Measurements from ENCODE around the gene CHST1. TPM values are rescaled to one million over a fixed set of nuclear protein-coding genes. Genes with fewer than 3 reads are reported as not detected.

The CHST1 gene
- total and polyA plus RNA-seq, 3 donors from 2014 or later, result 6.2 to 17.1 (median 10.6) TPM

GRCh38 chr11:45704635-45705034 lies 39.2 kb upstream of the CHST1 start:
- Histone ChIP-seq H3K9me3 (no peaks in the 10 kb centered on the region), H3K36me3 (ENCODE audit: low read depth, missing control alignments) (no peaks in the 10 kb centered on the region), H3K27ac (no peak overlapping the region), H3K27me3 (no peaks in the 10 kb centered on the region), H3K4me3 (no peak overlapping the region), H3K4me1 (no peaks in the 10 kb centered on the region)
- TF ChIP-seq POLR2A (IDR thresholded peaks at IDR 0.05) (no peak), CTCF (IDR thresholded peaks at IDR 0.05) (no peak)
- intact Hi-C loops (cut with DNase I; ENCODE audit: low total_unique reads), result no loop called here
- DNase-seq, result no peak
- 76 to 81% methylated on average over 2 of the region's 2 CpGs for WGBS, 2 donors

- DNase-seq, result no peak
- H3K36me3 ChIP-seq (ENCODE audit: low read depth, missing control alignments), result no peaks in the 10 kb centered on the region
- intact Hi-C loops (cut with DNase I; ENCODE audit: low total_unique reads), result no loop called here
- no peaks in the 10 kb centered on the region for H3K27me3 ChIP-seq
- no peak overlapping the region for H3K27ac ChIP-seq
- TF ChIP-seq CTCF (IDR thresholded peaks at IDR 0.05) (no peak), POLR2A (IDR thresholded peaks at IDR 0.05) (no peak)
- no peaks in the 10 kb centered on the region for H3K4me1 ChIP-seq
- WGBS, 2 donors, result 80 to 84% methylated on average over 4 of the region's 4 CpGs
- H3K4me3 ChIP-seq, result no peak overlapping the region
- no peaks in the 10 kb centered on the region for H3K9me3 ChIP-seq
Observed at GRCh38 chr11:45704133-45704532, 38.7 kb upstream of the CHST1 start.

GRCh38 chr11:45702511-45702910 lies 37.1 kb upstream of the CHST1 start:
- DNase-seq, result no peak
- H3K36me3 ChIP-seq (ENCODE audit: low read depth, missing control alignments), result no peaks in the 10 kb centered on the region
- 87 to 88% methylated on average over 4 of the region's 4 CpGs for WGBS, 2 donors
- no peak overlapping the region for H3K4me3 ChIP-seq
- intact Hi-C loops (cut with DNase I; ENCODE audit: low total_unique reads), result no loop called here
- no peak overlapping the region for H3K27ac ChIP-seq
- H3K27me3 ChIP-seq, result no peaks in the 10 kb centered on the region
- TF ChIP-seq POLR2A (IDR thresholded peaks at IDR 0.05), result no peak
- no peak for TF ChIP-seq CTCF (IDR thresholded peaks at IDR 0.05)
- no peaks in the 10 kb centered on the region for H3K9me3 ChIP-seq
- H3K4me1 ChIP-seq, result no peaks in the 10 kb centered on the region

GRCh38 chr11:45698777-45699497 lies 33.5 kb upstream of the CHST1 start:
- intact Hi-C loops (cut with DNase I; ENCODE audit: low total_unique reads), result no loop called here
- Histone ChIP-seq H3K4me1 (no peaks in the 10 kb centered on the region), H3K4me3 (no peak overlapping the region), H3K9me3 (no peaks in the 10 kb centered on the region), H3K36me3 (ENCODE audit: low read depth, missing control alignments) (no peaks in the 10 kb centered on the region), H3K27ac (no peak overlapping the region), H3K27me3 (no peaks in the 10 kb centered on the region)
- 85 to 88% methylated on average over 8 of the region's 8 CpGs for WGBS, 2 donors
- DNase-seq, result no peak
- TF ChIP-seq POLR2A (IDR thresholded peaks at IDR 0.05) (no peak), CTCF (IDR thresholded peaks at IDR 0.05) (no peak)

Data from testis (tissue), 3 donors.